GM12878 (cell line): ENCODE results near the gene AMPD2. TPM values are rescaled to one million over a fixed set of nuclear protein-coding genes. Genes with fewer than 3 reads are reported as not detected.

Source experiments
- ATAC-seq: fragments of 200-7000 bp; cut with Tn5 transposase; 3 replicates; pipeline ENCODE4 v1.9.1; 2020; ENCODE audit warnings: mild to moderate bottlenecking, moderate library complexity
- BruUV-seq: library from RNA; stranded (reverse); fragments of 400-500 nt; replicated peaks from 2 replicates; lab custom pipeline; 2021; lab: Mats Ljungman, UMichigan
- CTCF ChIA-PET: fragments of 300-600 bp; sonication (Branson Sonifier 250); formaldehyde crosslinking; extraction: SDS; loops from one replicate; lab custom pipeline; 2021; ENCODE audit warnings: inconsistent platforms; lab: Yijun Ruan, JAX
- POLR2A ChIA-PET: fragments of 350-600 bp; formaldehyde crosslinking; extraction: SDS; loops from one replicate; lab custom pipeline; 2021; ENCODE audit warnings: inconsistent platforms; lab: Charles Lee
- RAD21 ChIA-PET: fragments of 300-600 bp; sonication (Branson Sonifier 250); formaldehyde crosslinking; loops from one replicate; lab custom pipeline; 2023; ENCODE audit warnings: antibody characterized with exemption; ENCODE audit not compliant: unreplicated experiment; lab: Charles Lee
- SMC1A ChIA-PET: fragments of 300-600 bp; sonication (Branson Sonifier 250); formaldehyde crosslinking; loops from one replicate; lab custom pipeline; 2023; ENCODE audit not compliant: unreplicated experiment, uncharacterized antibody; lab: Charles Lee
- DNase-seq: peaks from one replicate; pipeline ENCODE4 v3.0.0-alpha.2; 2011; ENCODE audit warnings: low read depth, low spot score
- FAIRE-seq: peaks from 3 replicates; lab custom pipeline; 2011; peaks lifted over from hg19 to GRCh38; lab: Jason Lieb, UNC
- H2AFZ ChIP-seq: 2 replicates; pipeline ENCODE4 v1.6.0; 2011; ENCODE audit warnings: low read depth, low read length, control low read depth; ENCODE audit not compliant: control insufficient read depth
- H3K27ac ChIP-seq: 2 replicates; pipeline ENCODE4 v1.5.1; 2011; ENCODE audit warnings: control low read depth; ENCODE audit not compliant: control insufficient read depth, insufficient read depth
- H3K27me3 ChIP-seq, 2 experiments: replicated peaks in 1 of 2; 2 replicates each; pipeline versions ENCODE4 v1.6.0 to v1.6.1; 2011; ENCODE audit warnings: low read length in 1 of 2; ENCODE audit not compliant: control insufficient read depth in 2 of 2, insufficient read depth in 2 of 2
- H3K36me3 ChIP-seq, 2 experiments: 2 replicates each; pipeline ENCODE4 v1.5.1; 2011; ENCODE audit warnings: low read length in 1 of 2; ENCODE audit not compliant: control insufficient read depth in 2 of 2, insufficient read depth in 2 of 2
- H3K4me1 ChIP-seq: 2 replicates; pipeline ENCODE4 v1.6.1; 2011; ENCODE audit warnings: mild to moderate bottlenecking, low read length, moderate library complexity, mixed read lengths; ENCODE audit not compliant: control insufficient read depth, insufficient read depth
- H3K4me2 ChIP-seq: 2 replicates; pipeline ENCODE4 v1.6.0; 2011; ENCODE audit warnings: control low read depth; ENCODE audit not compliant: control insufficient read depth, insufficient read depth
- H3K4me3 ChIP-seq: fragments of 200-600 bp; sonication (generic); 2 replicates; pipeline ENCODE4 v1.5.1; 2016
- H3K79me2 ChIP-seq: 2 replicates; pipeline ENCODE4 v1.6.0; 2011; ENCODE audit warnings: low read length; ENCODE audit not compliant: control insufficient read depth, insufficient read depth
- H3K9ac ChIP-seq: 2 replicates; pipeline ENCODE4 v1.8.0; 2011; ENCODE audit warnings: low read length, control low read depth, mixed read lengths; ENCODE audit not compliant: control insufficient read depth, insufficient read depth
- H3K9me3 ChIP-seq: replicated peaks from 3 replicates; pipeline ENCODE4 v1.5.1; 2011; ENCODE audit warnings: mild to moderate bottlenecking, low read length; ENCODE audit not compliant: control insufficient read depth, insufficient read depth
- H4K20me1 ChIP-seq: 2 replicates; pipeline ENCODE4 v1.6.0; 2011; ENCODE audit not compliant: control insufficient read depth, insufficient read depth
- POLR2A ChIP-seq: IDR thresholded peaks from 2 replicates; pipeline ENCODE4 v1.6.1; 2011; ENCODE audit warnings: low read depth, mild to moderate bottlenecking, low read length
- ZBTB33 ChIP-seq: fragments of 450-650 bp; IDR thresholded peaks from 2 replicates; pipeline ENCODE4 v1.6.1; 2017; ENCODE audit warnings: mild to moderate bottlenecking
- WGBS: methylation state at CpG from one replicate; pipeline ENCODE4 v1.1.6; 2016; ENCODE audit warnings: low lambda C conversion rate; ENCODE audit not compliant: insufficient replicate concordance, insufficient coverage; ENCODE audit errors: missing lambda C conversion rate; 5-methylcytosine and 5-hydroxymethylcytosine counted together
- in situ Hi-C: fragments of 300-500 bp; cut with MboI; formaldehyde crosslinking; loops from 9 replicates; pipeline ENCODE4 v1.14.3; 2018; ENCODE audit warnings: mixed read lengths
- intact Hi-C: fragments of 100-400 bp; cut with micrococcal nuclease; formaldehyde crosslinking; loops from one replicate; pipeline ENCODE4 v1.14.2; 2022; ENCODE audit not compliant: unreplicated experiment
- polyA plus RNA-seq, 11 experiments: library from polyadenylated mRNA; depleted of rRNA in 4 of 11; unstranded in 6 of 11; stranded (reverse) in 5 of 11; fragments of >200 nt; fragmentation: Nextera tagmentation in 4 of 11; fragmentation: Illumina TruSeq in 1 of 11; extraction: Ambion mirVana in 4 of 11; extraction: Trizol in 1 of 11; gene quantifications; 1 replicate in 1 of 11; 2 replicates in 10 of 11; pipeline versions ENCODE4 v1.2.1 to v1.2.3, GENCODE V29; 2011 to 2016; ENCODE audit warnings: inconsistent platforms in 2 of 11, missing spikeins in 2 of 11, low read depth in 1 of 11
- total RNA-seq, 4 experiments: library from RNA; depleted of rRNA in 3 of 4; stranded (reverse); fragments of >200 nt in 3 of 4; fragmentation: Illumina TruSeq in 1 of 4; extraction: Trizol in 1 of 4; gene quantifications; 2 replicates each; pipeline versions ENCODE4 v1.2.1 to v1.2.3, GENCODE V29; 2013 to 2021

The AMPD2 gene
- total and polyA plus RNA-seq, 10 of the 15 experiments (the other 5 are each of a cell fraction or from before 2014, with no cell fraction given): 2.0 to 75.9 (median 31.3) TPM

- Histone ChIP-seq H3K4me3 (no peak overlapping the region), H3K9me3 (no peaks in the 10 kb centered on the region), H3K4me2 (no peak overlapping the region), H3K36me3 (peaks cover 3 to 20% of the 10 kb centered on the region in 2 experiments; a peak in 3 of 4 replicates), H3K27me3 (no peaks in the 10 kb centered on the region), H2AFZ (no peak overlapping the region), H3K9ac (no peak overlapping the region), H3K79me2 (peaks cover 39% of the 10 kb centered on the region), H3K27ac (no peak overlapping the region), H4K20me1 (no peaks in the 10 kb centered on the region), H3K4me1 (peaks cover 30% of the 10 kb centered on the region)
- intact Hi-C loops (no loop called here), in situ Hi-C loops (no loop called here)
- ChIA-PET RAD21 (interaction anchor here (1.3 to 2.7 kb wide), 2 partner anchors 77 to 79 kb away, joined by 5 to 15 read pairs; partner anchors contain the start of gene GNAI3), POLR2A (interaction anchor here (2.2 kb wide), 1 partner anchor 77 kb away, joined by 14 read pairs; the partner anchor contains the start of gene GNAI3), CTCF (interaction anchor here (1.4 to 6.3 kb wide), 5 partner anchors 10 to 403 kb away, joined by 4 to 38 read pairs (median 5); partner anchors contain the start of gene GNAI3), SMC1A (interaction anchor here (2.3 kb wide), 1 partner anchor 77 kb away, joined by 13 read pairs; the partner anchor contains the start of gene GNAI3)
- FAIRE-seq (no peak), DNase-seq (no peak), ATAC-seq (no peak)
- no peak for TF ChIP-seq ZBTB33
- TF ChIP-seq POLR2A: 0 out of 2 replicates have a peak, but pooled peaks have one; percentile 8
- no TSS peak for BruUV-seq
- 96% methylated on average over 32 of the region's 32 CpGs for WGBS
These were observed 6.2 kb downstream of the AMPD2 start for GRCh38 chr1:109625601-109626560.
